Heart left ventricle (tissue), 13 donors: ENCODE measurements around the gene TCN2.

ENCODE experiments used
- CTCF ChIP-seq, 12 donors: fragments of 200-600 bp; sonication (generic) in 4 of 12; IDR thresholded peaks; one replicate each; pipeline versions ENCODE4 v1.5.0 to v1.8.0; 2018 to 2022; ENCODE audit warnings: antibody characterized with exemption in 12 of 12, mild to moderate bottlenecking in 5 of 12
- POLR2A ChIP-seq, 2 donors: fragments of 450-650 bp; IDR thresholded peaks; one replicate each; pipeline ENCODE4 v1.6.1; 2017; ENCODE audit warnings: antibody characterized with exemption in 2 of 2, mild to moderate bottlenecking in 2 of 2, moderate library complexity in 2 of 2
- donor health status: ischemic (EF 13 %, LVEDD 7.1; RV severe dilation, severe dysfunction).
- donor health status: DM: no; HTN: yes; CAD: no.
- donor health status: DM: no; HTN: no; CAD: no.
- donor health status: ischemic (EF 25% LVEDD 6.9; RV normal size, moderate dysfunction).
- donor health status: ischemic (EF 25% LVEDD 5.7; RV mildly dilated, moderate dysfunction).
- donor health status: ischemic (EF 35%, LVEDD 5.7; RV mildly dilated, moderate dysfunction).
- donor health status: nonischemic (EF 11% LVEDD 7.7; RV severe dilation, severe dysfunction).
- donor health status: DM: yes; HTN: yes; CAD: no.
- donor health status: PGD.
- donor health status: ischemic (EF 29% LVEDD 5.4; RV normal size, mild dysfunction).
- donor health status: nonischemic (EF 23%, LVEDD 6.1; RV moderate dilation, normal function).

DNA sequence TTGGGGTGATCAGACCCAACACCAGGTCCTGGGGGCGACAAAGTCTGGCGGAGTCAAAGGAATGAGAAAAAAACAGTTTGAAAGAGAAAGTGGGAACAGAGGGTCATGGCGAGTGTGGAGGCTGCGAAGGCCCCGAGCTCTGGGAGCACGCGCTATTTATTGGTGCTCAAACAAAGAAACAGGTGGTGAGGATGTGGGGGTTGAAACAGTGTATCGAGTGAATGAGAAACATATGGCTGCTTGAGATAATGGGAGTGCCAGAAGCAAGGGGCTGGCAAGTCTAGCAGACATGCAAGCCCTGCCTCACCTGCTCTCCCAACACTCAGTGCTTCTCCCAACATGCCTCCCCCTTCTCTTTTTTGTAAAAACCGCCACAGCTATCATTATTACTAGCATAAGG is 68.5 kb downstream of the TCN2 start:
- no peak for TF ChIP-seq CTCF (IDR thresholded peaks at IDR 0.05)
- TF ChIP-seq POLR2A (IDR thresholded peaks at IDR 0.05) = no peak
